Tibial nerve (tissue), 4 donors: Measurements from ENCODE around the gene GPR26. TPM values are rescaled to one million over a fixed set of nuclear protein-coding genes. Genes with fewer than 3 reads are reported as not detected.

Source experiments
- DNase-seq, 2 donors: peaks; one replicate each; pipeline ENCODE4 v3.0.0-alpha.2; 2019; ENCODE audit warnings: low spot score in 2 of 2
- H3K27ac ChIP-seq, 4 donors: fragments of 200-600 bp; sonication (generic) in 3 of 4; one replicate each; pipeline ENCODE4 v1.5.1; 2017 to 2019; ENCODE audit warnings: mild to moderate bottlenecking in 1 of 4
- H3K27me3 ChIP-seq, 2 donors: fragments of 200-600 bp; sonication (generic) in 1 of 2; one replicate each; pipeline versions ENCODE4 v1.5.1 to v1.6.0; 2017 to 2019
- H3K36me3 ChIP-seq, 3 donors: fragments of 200-600 bp; sonication (generic); one replicate each; pipeline ENCODE4 v1.5.1; 2018 to 2019
- H3K4me1 ChIP-seq, 4 donors: fragments of 200-600 bp; sonication (generic) in 3 of 4; one replicate each; pipeline ENCODE4 v1.5.1; 2017 to 2019
- H3K4me3 ChIP-seq, 4 donors: fragments of 200-600 bp; sonication (generic) in 3 of 4; one replicate each; pipeline ENCODE4 v1.5.1; 2017 to 2019; ENCODE audit warnings: mild to moderate bottlenecking in 1 of 4, moderate library complexity in 1 of 4
- H3K9me3 ChIP-seq, 4 donors: fragments of 200-600 bp; sonication (generic) in 3 of 4; one replicate each; pipeline ENCODE4 v1.5.1; 2017 to 2019
- EP300 ChIP-seq, 2 donors: sonication (generic); formaldehyde crosslinking; IDR thresholded peaks; one replicate each; pipeline ENCODE4 v1.6.1; 2017; ENCODE audit warnings: antibody characterized with exemption in 2 of 2, mild to moderate bottlenecking in 1 of 2
- POLR2A ChIP-seq, 2 donors: fragments of 450-650 bp; IDR thresholded peaks; one replicate each; pipeline ENCODE4 v1.6.1; 2017; ENCODE audit warnings: antibody characterized with exemption in 2 of 2, mild to moderate bottlenecking in 2 of 2, moderate library complexity in 2 of 2
- WGBS, 2 donors: methylation state at CpG; one replicate each; pipeline ENCODE4 v1.1.5; 2018; 5-methylcytosine and 5-hydroxymethylcytosine counted together
- total RNA-seq, 4 donors: library from RNA; depleted of rRNA; stranded (reverse); fragments of >200 nt; gene quantifications; one replicate each; pipeline ENCODE4 v1.1.0, GENCODE V29; 2016
- TF ChIP-seq, protein P1 (sequence below), 5 experiments: fragments of 200-600 bp in 3 of 5; fragments of 450-650 bp in 2 of 5; sonication (generic) in 3 of 5; IDR thresholded peaks; one replicate each; pipeline ENCODE4 v1.5.1; 2016 to 2019; ENCODE audit warnings: antibody characterized with exemption in 5 of 5, mild to moderate bottlenecking in 3 of 5, moderate library complexity in 2 of 5

GPR26 gene
- total RNA-seq, 4 donors from 2014 or later: not detected

DNA sequence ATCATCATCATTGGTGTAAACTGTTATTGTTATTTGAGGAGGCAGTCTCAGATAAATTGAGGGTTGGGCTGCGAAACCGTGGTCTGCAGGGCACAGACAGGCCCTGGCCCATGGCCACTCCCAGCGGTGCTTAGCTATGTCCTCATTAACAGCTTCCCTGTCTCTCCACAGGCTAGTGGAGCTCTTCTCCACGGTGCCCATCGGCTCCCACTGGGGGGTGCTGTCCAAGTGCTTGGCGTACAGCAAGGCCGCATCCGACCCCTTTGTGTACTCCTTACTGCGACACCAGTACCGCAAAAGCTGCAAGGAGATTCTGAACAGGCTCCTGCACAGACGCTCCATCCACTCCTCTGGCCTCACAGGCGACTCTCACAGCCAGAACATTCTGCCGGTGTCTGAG, 21.6 kb downstream of the GPR26 start:
- DNase-seq: no peak
- Histone ChIP-seq H3K27me3 (no peaks in the 10 kb centered on the region), H3K36me3 (no peaks in the 10 kb centered on the region), H3K4me1 (no peaks in the 10 kb centered on the region), H3K9me3 (no peaks in the 10 kb centered on the region), H3K27ac (no peak overlapping the region), H3K4me3 (no peak overlapping the region)
- WGBS, 2 donors: 52 to 63% methylated on average over 12 to 13 of the region's 13 CpGs
- TF ChIP-seq, protein P1, sequence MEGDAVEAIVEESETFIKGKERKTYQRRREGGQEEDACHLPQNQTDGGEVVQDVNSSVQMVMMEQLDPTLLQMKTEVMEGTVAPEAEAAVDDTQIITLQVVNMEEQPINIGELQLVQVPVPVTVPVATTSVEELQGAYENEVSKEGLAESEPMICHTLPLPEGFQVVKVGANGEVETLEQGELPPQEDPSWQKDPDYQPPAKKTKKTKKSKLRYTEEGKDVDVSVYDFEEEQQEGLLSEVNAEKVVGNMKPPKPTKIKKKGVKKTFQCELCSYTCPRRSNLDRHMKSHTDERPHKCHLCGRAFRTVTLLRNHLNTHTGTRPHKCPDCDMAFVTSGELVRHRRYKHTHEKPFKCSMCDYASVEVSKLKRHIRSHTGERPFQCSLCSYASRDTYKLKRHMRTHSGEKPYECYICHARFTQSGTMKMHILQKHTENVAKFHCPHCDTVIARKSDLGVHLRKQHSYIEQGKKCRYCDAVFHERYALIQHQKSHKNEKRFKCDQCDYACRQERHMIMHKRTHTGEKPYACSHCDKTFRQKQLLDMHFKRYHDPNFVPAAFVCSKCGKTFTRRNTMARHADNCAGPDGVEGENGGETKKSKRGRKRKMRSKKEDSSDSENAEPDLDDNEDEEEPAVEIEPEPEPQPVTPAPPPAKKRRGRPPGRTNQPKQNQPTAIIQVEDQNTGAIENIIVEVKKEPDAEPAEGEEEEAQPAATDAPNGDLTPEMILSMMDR (IDR thresholded peaks at IDR 0.05): peak in 1 of 5 experiments; percentile 6
- TF ChIP-seq POLR2A (IDR thresholded peaks at IDR 0.05): no peak

DNA sequence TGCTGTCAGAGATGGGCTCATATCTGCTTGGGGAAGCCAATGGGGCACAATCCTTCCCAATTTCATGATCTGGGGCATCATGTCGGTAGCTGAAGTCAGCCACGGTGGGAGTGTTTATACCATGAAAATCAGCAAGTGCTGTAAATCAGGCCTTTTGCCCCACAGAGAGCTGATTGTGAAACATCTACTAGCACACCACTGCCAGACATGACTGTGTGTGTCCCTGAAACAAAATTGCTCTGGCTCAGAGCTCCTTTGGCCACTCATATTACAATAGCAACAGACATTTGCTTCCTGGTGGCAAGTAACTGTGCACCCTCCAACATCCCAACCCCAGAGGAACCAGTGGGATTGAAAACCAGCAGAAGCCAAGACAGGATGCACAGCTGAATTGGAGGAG, 23.7 kb downstream of the GPR26 start:
- WGBS, 2 donors: 82 to 100% methylated on average over 1 to 2 of the region's 2 CpGs
- no peaks in the 10 kb centered on the region for H3K27me3 ChIP-seq
- H3K27ac ChIP-seq: no peak overlapping the region
- no peaks in the 10 kb centered on the region for H3K4me1 ChIP-seq
- H3K4me3 ChIP-seq: no peak overlapping the region
- TF ChIP-seq EP300 (IDR thresholded peaks at IDR 0.05): no peak
- TF ChIP-seq POLR2A (IDR thresholded peaks at IDR 0.05): no peak
- TF ChIP-seq, protein P1 (IDR thresholded peaks at IDR 0.05): no peak
- no peak for DNase-seq
- no peaks in the 10 kb centered on the region for H3K36me3 ChIP-seq
- H3K9me3 ChIP-seq: no peaks in the 10 kb centered on the region

DNA sequence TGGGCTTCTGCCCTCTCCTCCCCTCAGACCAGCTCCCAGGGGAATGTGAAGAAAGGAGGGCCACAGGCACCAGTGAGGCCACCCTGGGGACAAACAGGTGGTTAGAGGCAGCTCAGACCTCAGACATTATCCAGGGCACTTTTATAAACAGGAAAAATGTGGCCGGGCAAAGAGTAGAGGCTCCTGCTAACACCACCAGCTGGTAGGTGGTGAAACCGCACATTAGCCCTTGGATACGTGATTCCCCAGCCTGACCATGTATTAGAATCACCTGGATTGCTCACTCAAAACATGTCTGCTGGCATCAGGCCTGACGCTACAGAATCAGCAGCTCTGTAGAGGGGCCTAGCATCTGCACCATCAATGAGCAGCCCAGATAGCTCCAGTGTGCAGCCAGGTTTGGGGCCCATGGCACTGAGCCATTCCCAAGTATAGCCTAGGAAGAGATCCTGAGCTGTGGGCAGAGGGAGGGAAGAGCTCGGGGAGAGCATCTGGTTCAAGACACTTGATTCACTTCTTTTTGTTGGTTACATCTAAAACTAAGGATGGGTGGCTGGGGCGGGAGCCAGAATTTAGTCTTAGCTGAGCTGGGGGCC, 37.1 kb downstream of the GPR26 start:
- DNase-seq: no peak
- no peak overlapping the region for H3K27ac ChIP-seq
- H3K4me3 ChIP-seq: no peak overlapping the region
- TF ChIP-seq, protein P1 (IDR thresholded peaks at IDR 0.05): no peak
- TF ChIP-seq EP300 (IDR thresholded peaks at IDR 0.05) (no peak), POLR2A (IDR thresholded peaks at IDR 0.05) (no peak)
- 77 to 80% methylated on average over 6 of the region's 6 CpGs for WGBS, 2 donors
- no peaks in the 10 kb centered on the region for H3K9me3 ChIP-seq
- H3K27me3 ChIP-seq: no peaks in the 10 kb centered on the region
- H3K4me1 ChIP-seq: no peaks in the 10 kb centered on the region
- no peaks in the 10 kb centered on the region for H3K36me3 ChIP-seq

DNA sequence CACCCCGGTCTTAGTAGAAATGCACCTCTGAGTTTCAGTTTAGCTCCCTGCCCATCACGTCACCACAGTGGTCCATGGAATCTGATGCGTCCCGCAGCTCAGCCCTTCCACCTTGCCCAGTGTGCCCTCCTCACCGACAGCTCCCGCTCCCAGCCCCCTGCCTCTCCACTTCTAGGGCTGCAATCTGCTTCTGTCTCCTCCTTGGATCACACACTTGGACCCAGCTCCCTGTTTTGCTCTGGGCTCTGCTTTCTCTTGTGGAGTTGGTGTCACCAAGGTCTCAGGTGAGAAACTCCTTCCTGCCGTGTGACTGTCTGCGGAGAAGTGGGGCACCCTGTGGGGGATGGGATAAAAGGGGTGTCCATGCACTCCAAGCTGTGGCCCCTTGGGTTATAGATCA, 37.9 kb downstream of the GPR26 start:
- Histone ChIP-seq H3K36me3 (no peaks in the 10 kb centered on the region), H3K27ac (no peak overlapping the region), H3K4me3 (no peak overlapping the region), H3K9me3 (no peaks in the 10 kb centered on the region), H3K27me3 (no peaks in the 10 kb centered on the region), H3K4me1 (no peaks in the 10 kb centered on the region)
- 88% methylated on average over 8 of the region's 8 CpGs for whole genome bisulfite sequencing, 2 donors
- no peak for DNase-seq
- TF ChIP-seq, protein P1 (IDR thresholded peaks at IDR 0.05): no peak

DNA sequence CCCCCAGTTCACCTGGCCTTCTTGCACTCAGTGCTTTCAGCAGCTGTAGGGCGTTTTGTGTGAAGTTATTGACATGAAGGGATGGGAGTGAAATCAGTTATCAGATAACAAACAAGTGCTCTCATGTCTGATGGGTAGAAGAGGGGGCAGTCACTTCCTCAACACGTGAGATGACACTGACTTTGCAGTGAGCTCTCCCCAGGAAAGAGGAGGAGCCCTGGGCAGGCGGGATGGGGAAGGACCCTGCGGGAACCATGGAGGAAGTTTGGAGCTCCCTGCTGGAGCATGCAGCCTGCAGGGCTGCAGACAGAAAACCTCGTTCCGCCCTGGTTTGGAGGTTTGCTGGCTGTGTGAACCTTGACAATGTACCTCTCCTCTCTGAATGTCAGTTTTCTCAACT, 38.7 kb downstream of the GPR26 start:
- Histone ChIP-seq H3K36me3 (no peaks in the 10 kb centered on the region), H3K4me1 (no peaks in the 10 kb centered on the region), H3K27ac (no peak overlapping the region), H3K4me3 (no peak overlapping the region), H3K27me3 (no peaks in the 10 kb centered on the region), H3K9me3 (no peaks in the 10 kb centered on the region)
- DNase-seq: no peak
- no peak for TF ChIP-seq POLR2A (IDR thresholded peaks at IDR 0.05)
- no peak for TF ChIP-seq EP300 (IDR thresholded peaks at IDR 0.05)
- TF ChIP-seq, protein P1 (IDR thresholded peaks at IDR 0.05): no peak
- WGBS, 2 donors: 43 to 54% methylated on average over 6 of the region's 6 CpGs
